Measurements from ENCODE around the gene SFSWAP. TPM values are rescaled to one million over a fixed set of nuclear protein-coding genes. Genes with fewer than 3 reads are reported as not detected.
"Not testable (repeated sequence)": the region's sequence is repeated elsewhere in the genome, so short reads cannot be mapped to it uniquely, and the experiment has no call there.

The SFSWAP gene
- total RNA-seq, 1 experiment from 2014 or later, result 68.8 TPM

DNA sequence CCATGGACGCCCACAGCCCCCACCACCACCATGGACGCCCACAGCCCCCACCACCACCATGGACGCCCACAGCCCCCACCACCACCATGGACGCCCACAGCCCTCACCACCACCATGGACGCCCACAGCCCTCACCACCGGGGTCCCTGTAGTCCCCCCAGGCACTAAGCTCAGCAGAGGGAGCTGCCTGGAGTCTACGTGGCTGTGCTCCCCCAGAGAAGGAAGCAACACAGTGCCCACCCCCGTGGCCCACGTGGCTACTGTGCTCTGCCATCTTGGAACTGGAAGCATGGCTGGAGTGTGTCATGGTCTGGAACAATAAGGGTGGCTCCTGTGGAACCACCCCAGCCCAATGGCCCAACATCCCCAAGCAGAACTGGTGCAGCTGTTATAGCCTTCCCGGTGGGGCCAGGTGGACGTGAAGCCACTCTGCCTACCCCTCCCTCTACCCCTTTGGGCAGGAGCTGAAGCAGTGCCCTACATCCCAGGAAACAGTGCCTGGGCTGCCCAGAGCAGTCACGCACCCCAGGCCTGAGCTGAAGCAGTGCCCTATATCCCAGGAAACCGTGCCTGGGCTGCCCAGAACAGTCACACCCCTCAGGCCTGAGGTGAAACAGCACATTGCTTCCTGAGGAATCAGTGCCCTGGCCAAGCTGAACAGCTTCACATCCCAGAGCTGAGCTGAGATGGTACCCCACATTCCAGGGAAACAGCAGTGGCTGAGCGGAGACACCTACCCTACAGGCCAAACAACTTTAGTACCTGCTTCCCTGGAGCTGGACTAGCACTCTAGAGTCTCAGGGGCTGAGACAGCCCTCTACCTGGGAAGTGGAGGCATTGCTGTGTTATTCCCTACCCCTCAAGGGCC lies 9.0 kb upstream of the SFSWAP start:
- ChIA-PET POLR2A (no interaction called here), CTCF (no interaction called here)
- Mint-ChIP-seq H3K9me3 (ENCODE audit: unreplicated experiment) (peaks cover 8% of the 10 kb centered on the region), H3K27ac (ENCODE audit: low read depth, unreplicated experiment) (no peak overlapping the region), H3K36me3 (ENCODE audit: insufficient read depth, unreplicated experiment) (peaks cover 5% of the 10 kb centered on the region), H3K27me3 (ENCODE audit: insufficient read depth, unreplicated experiment) (peaks cover 24% of the 10 kb centered on the region), H3K4me1 (ENCODE audit: insufficient read depth, unreplicated experiment) (no peaks in the 10 kb centered on the region), H3K4me3 (ENCODE audit: unreplicated experiment) (no peak overlapping the region)
- intact Hi-C loops (cut with micrococcal nuclease), result no loop called here
- BruUV-seq (replicated peaks), result no TSS peak
- no peak for TF ChIP-seq CTCF (IDR thresholded peaks at IDR 0.05; ENCODE audit: unreplicated experiment)
- DNase-seq (ENCODE audit: unreplicated experiment), result no peak

DNA sequence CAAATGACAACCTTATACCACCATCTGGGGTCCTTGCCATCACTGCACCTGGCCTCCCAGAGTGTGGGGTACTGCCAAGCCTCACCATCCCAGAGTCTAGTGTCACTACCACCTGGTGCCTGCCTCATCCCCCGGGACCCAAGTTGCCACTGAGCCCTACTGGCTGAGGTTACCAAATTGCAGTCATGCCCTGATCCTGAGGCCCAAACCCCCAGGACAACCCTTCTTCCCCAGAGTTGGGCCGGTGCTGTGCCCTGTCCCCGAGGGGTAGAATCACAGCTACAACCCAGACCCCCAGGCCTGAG lies 8.4 kb upstream of the SFSWAP start:
- no peak for TF ChIP-seq CTCF (IDR thresholded peaks at IDR 0.05; ENCODE audit: unreplicated experiment)
- BruUV-seq (replicated peaks), result no TSS peak
- peaks cover 5% of the 10 kb centered on the region for H3K36me3 Mint-ChIP-seq (ENCODE audit: insufficient read depth, unreplicated experiment)
- peaks cover 24% of the 10 kb centered on the region for H3K27me3 Mint-ChIP-seq (ENCODE audit: insufficient read depth, unreplicated experiment)
- CTCF ChIA-PET, result no interaction called here
- DNase-seq (ENCODE audit: unreplicated experiment), result no peak
- no peak overlapping the region for H3K4me3 Mint-ChIP-seq (ENCODE audit: unreplicated experiment)
- H3K27ac Mint-ChIP-seq (ENCODE audit: low read depth, unreplicated experiment), result no peak overlapping the region
- no peaks in the 10 kb centered on the region for H3K4me1 Mint-ChIP-seq (ENCODE audit: insufficient read depth, unreplicated experiment)
- H3K9me3 Mint-ChIP-seq (ENCODE audit: unreplicated experiment), result peaks cover 8% of the 10 kb centered on the region
- intact Hi-C loops (cut with micrococcal nuclease), result no loop called here
- POLR2A ChIA-PET, result no interaction called here

DNA sequence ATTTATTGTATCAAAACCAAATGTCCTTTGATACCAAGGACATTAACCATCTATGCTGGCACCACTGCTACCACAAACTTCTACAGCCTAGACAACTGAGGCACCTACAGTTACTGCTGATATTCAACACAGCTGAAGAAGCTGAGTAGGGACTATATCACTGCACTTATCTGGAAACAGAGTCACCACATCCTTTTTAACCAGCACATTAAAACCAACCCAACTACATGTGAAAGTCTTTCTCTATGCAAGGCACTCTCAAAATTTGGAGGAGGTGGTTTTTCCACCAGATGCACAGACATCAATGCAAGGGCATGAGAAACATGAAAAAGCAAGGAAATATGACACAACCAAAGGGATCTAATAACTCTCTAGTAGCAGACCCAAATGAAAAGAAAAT lies 7.7 kb upstream of the SFSWAP start:
- intact Hi-C loops (cut with micrococcal nuclease), result no loop called here
- Mint-ChIP-seq H3K27ac (ENCODE audit: low read depth, unreplicated experiment) (no peak overlapping the region), H3K9me3 (ENCODE audit: unreplicated experiment) (peaks cover 8% of the 10 kb centered on the region), H3K36me3 (ENCODE audit: insufficient read depth, unreplicated experiment) (peaks cover 5% of the 10 kb centered on the region), H3K27me3 (ENCODE audit: insufficient read depth, unreplicated experiment) (peaks cover 24% of the 10 kb centered on the region), H3K4me1 (ENCODE audit: insufficient read depth, unreplicated experiment) (no peaks in the 10 kb centered on the region), H3K4me3 (ENCODE audit: unreplicated experiment) (no peak overlapping the region)
- no peak for TF ChIP-seq CTCF (IDR thresholded peaks at IDR 0.05; ENCODE audit: unreplicated experiment)
- POLR2A ChIA-PET, result interaction anchor here (0.6 kb wide), 1 partner anchor 1368 kb away, joined by 3 read pairs; no protein-coding TSS in a partner anchor
- DNase-seq (ENCODE audit: unreplicated experiment), result no peak
- no TSS peak for BruUV-seq (replicated peaks)
- CTCF ChIA-PET, result no interaction called here

DNA sequence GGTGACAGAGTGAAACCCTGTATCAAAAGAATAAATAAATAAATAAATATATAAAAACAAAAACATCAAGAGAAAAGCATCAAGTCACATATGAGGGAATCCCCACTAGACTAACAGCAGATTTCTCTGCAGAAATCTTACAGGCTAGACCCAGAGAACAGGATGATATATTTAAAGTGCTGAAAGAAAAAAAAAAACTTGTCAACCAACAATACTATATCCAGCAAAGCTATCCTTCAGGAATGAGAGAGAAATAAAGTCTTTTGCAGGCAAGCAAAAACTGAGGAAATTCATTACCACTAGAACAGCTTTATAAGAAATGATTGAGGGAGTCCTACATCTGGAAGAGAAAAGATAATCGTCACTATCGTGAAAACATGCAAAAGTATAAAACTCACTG lies 6.4 kb upstream of the SFSWAP start:
- Mint-ChIP-seq H3K4me1 (ENCODE audit: insufficient read depth, unreplicated experiment) (no peaks in the 10 kb centered on the region), H3K9me3 (ENCODE audit: unreplicated experiment) (peaks cover 8% of the 10 kb centered on the region), H3K36me3 (ENCODE audit: insufficient read depth, unreplicated experiment) (peaks cover 5% of the 10 kb centered on the region), H3K4me3 (ENCODE audit: unreplicated experiment) (no peak overlapping the region), H3K27ac (ENCODE audit: low read depth, unreplicated experiment) (no peak overlapping the region), H3K27me3 (ENCODE audit: insufficient read depth, unreplicated experiment) (peaks cover 16% of the 10 kb centered on the region)
- no peak for TF ChIP-seq CTCF (IDR thresholded peaks at IDR 0.05; ENCODE audit: unreplicated experiment)
- ChIA-PET POLR2A (no interaction called here), CTCF (no interaction called here)
- intact Hi-C loops (cut with micrococcal nuclease), result no loop called here
- no TSS peak for BruUV-seq (replicated peaks)
- no peak for DNase-seq (ENCODE audit: unreplicated experiment)

DNA sequence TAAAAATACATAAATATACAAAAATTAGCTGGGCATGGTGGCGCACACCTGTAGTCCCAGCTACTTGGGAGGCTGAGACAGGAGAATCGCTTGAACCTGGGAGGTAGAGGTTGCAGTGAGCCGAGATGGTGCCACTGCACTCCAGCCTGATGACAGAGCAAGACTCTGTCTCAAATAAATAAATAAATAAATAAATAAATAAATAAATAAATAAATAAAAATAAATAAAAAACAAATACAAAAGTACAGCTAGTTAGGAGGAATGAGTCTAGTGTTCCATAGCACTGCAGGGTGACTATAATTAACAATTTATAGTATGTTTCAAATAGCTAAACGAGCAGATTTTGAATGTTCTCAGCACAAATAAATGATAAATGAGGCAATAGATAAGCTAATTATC lies 4.2 kb upstream of the SFSWAP start:
- DNase-seq (ENCODE audit: unreplicated experiment); H3K4me1 Mint-ChIP-seq (ENCODE audit: insufficient read depth, unreplicated experiment); intact Hi-C loops (cut with micrococcal nuclease); H3K27me3 Mint-ChIP-seq (ENCODE audit: insufficient read depth, unreplicated experiment); H3K4me3 Mint-ChIP-seq (ENCODE audit: unreplicated experiment); BruUV-seq (replicated peaks); POLR2A ChIA-PET; H3K36me3 Mint-ChIP-seq (ENCODE audit: insufficient read depth, unreplicated experiment); H3K27ac Mint-ChIP-seq (ENCODE audit: low read depth, unreplicated experiment); H3K9me3 Mint-ChIP-seq (ENCODE audit: unreplicated experiment): not testable (repeated sequence)
- CTCF ChIA-PET, result interaction anchor here (0.8 to 1.7 kb wide), 3 partner anchors 9 to 602 kb away, joined by 4 to 5 read pairs (median 4); no protein-coding TSS in a partner anchor

Data from MCF 10A (cell line).